NCI-H1092 treated with DMSO at 0.1 percent for 48 hours (cell line): ENCODE measurements around the gene SLCO4C1.
"Not testable (repeated sequence)": the region's sequence is repeated elsewhere in the genome, so short reads cannot be mapped to it uniquely, and the experiment has no call there.

Experiments
- DNase-seq: peaks from one replicate; lab custom pipeline; 2025; lab: John Stamatoyannopoulos, UW

SLCO4C1 gene, protein sequence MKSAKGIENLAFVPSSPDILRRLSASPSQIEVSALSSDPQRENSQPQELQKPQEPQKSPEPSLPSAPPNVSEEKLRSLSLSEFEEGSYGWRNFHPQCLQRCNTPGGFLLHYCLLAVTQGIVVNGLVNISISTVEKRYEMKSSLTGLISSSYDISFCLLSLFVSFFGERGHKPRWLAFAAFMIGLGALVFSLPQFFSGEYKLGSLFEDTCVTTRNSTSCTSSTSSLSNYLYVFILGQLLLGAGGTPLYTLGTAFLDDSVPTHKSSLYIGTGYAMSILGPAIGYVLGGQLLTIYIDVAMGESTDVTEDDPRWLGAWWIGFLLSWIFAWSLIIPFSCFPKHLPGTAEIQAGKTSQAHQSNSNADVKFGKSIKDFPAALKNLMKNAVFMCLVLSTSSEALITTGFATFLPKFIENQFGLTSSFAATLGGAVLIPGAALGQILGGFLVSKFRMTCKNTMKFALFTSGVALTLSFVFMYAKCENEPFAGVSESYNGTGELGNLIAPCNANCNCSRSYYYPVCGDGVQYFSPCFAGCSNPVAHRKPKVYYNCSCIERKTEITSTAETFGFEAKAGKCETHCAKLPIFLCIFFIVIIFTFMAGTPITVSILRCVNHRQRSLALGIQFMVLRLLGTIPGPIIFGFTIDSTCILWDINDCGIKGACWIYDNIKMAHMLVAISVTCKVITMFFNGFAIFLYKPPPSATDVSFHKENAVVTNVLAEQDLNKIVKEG

DNA sequence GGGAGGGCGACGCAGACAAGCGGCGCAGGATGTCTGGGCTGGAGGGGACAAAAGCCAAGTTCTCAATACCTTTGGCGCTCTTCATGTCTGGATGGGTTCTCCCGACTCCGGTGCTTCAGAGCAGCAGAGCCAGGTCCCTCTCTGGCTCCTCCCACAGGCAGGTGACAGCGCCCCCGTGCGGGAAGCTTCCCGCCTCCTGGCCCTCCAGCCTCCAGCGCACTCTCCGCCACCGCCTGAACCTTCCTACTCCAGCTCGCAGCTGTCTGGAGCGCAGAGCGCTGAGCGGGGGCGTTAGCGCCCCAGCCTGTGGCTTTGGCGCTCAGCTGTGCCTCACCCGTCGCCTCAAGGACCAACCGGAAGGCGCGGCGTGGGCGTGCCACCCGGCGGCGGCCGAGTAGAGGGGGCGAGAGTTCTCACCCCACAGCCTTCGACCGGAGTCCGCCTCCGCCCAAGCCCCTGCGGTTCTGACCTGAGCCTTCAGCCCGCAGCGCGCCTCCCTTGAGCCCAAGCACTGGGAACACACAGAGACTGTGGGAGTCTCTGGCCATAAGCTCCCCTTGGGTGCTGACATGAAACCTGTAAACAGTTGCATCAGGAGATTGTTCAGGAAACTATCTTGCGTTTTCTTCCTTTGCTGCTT, at the start of gene SLCO4C1:
TSS of gene SLCO4C1 (minus strand) at position 107 of the 640 bp plus-strand sequence. CDS start at position 85, 22 bp downstream.
- peak; percentile 74 for DNase-seq

DNA sequence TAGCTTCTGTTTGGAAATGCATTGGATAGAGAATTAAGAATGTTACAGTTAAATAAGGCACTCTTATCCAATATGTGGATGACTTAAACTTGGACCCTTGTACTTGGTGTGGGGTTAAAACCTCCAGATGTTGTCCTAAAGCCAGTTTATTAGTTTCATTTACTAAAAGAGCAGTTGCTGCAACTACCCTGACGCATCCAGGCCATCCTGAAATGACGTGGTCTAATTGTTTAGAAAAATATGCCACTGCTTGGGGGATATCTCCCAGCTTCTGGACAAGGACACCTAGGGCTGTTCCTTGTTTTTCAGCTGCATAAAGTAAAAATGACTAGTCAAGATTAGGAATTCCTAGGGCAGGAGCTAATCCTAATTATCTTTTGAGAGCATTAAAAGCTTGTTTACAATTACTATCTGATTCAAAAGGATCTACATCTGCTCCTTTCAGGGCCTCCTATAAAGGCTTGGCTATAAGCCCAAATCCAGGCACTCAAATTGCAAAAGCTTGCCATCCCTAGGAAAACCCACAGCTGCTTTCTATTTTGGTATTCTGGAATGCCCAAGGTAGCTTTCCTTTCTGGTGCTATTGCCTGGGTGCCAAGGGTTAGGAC, 45.7 kb upstream of the SLCO4C1 start:
- peak; percentile 74 for DNase-seq

DNA sequence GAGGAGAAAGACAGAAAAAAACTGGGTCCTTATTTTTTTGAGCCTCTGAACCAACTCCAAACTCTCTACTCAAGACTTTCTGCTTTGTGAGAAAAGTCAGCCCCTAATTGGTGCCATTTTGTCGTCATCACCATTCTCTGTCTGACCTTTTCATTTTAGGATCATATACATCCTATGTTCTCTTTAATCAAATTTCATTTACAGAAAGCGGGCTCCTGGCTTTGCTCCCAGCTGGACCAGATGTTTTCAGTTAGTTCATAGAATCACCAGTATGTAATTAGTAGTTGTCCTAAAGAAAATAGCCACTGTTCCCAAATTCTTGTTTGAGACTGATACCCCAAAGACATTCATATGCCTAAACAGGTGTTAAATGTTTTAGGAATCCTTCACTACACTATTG, 28.6 kb upstream of the SLCO4C1 start:
- no peak for DNase-seq

DNA sequence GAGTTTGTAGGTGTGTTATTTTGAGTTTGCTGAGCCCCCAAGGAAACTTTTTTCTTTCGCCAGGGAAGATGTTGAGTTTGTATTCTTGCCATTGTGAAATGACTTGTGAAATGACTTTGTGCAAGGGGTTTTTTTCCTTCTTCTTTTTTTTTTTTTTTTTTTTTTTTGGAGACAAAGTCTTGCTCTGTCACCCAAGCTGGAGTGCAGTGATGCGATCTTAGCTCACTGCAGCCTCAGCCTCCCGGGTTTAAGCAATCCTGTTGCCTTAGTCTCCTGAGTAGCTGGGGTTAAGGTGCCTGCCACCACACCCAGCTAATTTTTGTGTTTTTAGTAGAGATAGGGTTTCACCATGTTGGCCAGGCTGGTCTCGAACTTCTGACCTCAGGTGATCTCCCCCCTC, 22.7 kb upstream of the SLCO4C1 start:
- DNase-seq = not testable (repeated sequence)

DNA sequence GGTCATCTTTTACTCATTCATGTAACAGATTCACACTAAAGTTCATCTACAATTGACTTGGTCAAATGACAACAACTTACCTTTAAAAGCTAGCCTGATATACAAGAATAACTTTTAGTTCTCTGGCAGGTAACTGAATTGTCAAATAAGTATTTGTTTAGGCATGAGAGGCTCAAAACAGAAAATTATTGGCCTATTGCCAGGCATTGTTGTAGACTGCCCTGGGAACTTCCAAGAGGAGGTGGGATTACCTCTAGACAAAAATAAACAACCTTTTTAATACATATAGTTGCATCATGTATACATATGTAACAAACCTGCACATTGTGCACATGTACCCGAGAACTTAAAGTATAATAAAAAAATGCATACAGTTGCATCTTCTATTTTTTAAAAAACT, 18.2 kb upstream of the SLCO4C1 start:
- no peak for DNase-seq

DNA sequence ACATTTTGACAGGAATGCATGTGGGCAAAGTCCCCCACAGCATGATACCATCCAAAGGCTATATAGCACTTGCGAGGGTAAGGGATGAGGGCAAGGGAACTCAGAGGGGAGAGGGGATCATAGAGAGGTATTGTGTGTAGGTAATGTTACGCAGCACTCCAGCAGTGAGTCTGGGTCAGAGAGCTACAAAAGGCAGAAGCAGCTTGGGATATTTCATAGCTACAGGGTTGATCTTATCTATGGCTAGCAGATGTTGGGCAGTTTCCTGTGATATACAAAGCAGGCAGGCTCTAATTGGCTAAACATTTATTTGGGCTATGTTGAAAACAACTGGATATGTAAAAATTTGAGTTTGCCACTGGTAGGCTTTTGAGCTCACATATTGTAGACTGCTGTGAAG, 17.8 kb upstream of the SLCO4C1 start:
- no peak for DNase-seq

DNA sequence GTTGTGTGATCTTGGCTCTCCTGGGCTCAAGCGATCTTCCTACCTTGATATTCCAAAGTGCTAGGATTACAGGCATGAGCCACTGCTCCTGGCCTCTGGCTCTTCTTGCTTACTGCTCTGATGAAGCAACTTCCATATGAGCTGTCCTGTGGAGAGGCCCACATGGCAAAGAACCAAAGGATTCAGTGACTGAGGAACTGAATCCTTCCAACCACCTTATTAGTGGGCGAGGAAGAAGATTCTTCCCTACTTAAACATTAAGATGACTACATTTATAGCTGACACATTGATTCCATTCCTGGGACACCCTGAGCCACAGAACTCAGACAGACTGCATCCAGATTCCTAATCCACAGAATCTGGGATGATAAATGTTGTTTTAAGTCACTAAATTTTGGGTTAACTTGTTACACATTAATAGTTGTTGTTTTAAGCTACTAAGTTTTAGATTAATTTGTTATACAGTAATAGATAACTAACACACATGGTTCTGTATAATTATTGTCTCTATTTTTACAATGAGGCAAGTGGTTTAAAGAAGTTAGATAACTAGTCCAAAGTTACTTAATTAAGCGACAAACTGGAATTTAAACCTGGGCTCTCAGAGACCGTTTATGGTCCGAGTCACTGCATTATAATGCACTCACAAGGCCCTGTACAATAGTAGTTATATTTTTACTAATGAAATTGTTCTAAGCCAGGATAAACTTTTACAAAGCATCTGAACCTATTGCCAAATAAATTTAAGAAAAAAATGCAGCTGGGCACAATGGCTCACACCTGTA, 16.7 kb upstream of the SLCO4C1 start:
- no peak for DNase-seq

DNA sequence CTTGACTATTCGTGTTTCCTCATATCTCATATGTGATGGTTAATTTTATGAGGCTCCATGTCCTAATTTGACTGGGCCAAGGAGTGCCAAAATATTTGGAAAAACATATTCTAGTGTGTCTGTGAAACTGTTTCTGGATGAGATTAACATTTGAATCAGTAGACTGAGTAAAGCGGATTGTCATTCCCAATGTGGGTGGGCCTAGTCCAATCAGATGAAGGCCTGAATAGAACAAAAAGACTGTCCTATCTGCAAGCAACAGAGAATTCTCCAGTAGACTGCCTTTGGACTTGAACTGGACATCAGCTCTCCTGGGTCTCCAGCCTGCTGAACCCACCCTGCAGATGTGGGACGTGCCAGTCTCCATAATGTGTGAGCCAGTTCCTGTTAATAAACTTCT, 13.5 kb upstream of the SLCO4C1 start:
- DNase-seq = no peak

DNA sequence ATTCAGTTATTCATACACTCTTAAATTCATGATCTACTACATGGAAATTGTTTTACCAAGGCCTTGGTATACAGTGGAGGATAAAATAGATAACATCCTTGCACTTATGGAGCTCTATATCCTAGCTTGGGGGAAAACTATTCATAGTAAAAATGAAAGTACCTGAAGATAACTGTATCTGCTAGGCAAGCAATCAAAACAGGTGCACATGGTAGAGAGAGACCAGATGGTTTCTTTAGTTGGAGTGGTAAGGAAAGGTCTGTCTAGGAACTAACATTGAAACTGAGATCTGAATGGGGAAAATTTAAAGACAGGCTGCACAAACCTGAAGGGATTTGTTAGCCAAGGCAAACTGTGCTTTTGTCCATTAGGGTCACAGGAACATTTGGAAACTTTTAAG, 11.1 kb upstream of the SLCO4C1 start:
- no peak for DNase-seq

DNA sequence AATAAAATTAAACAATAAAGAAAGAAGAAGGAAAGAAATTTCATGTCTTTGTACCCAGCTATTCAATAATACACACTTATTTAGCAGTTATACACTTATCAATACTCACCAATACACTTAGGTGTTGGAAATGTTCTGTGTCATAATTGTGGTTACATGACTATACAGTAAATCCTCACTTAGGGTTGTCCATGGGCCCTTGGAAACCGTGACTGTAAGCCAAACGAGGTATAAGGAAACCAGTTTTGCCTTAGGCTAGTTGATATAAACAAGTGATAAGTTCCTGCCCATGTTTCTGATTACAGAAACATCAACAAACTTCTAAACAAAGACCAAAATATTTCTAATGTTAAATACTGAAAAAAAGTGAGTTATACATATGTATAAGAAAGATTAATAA, 10.0 kb upstream of the SLCO4C1 start:
- DNase-seq = no peak

DNA sequence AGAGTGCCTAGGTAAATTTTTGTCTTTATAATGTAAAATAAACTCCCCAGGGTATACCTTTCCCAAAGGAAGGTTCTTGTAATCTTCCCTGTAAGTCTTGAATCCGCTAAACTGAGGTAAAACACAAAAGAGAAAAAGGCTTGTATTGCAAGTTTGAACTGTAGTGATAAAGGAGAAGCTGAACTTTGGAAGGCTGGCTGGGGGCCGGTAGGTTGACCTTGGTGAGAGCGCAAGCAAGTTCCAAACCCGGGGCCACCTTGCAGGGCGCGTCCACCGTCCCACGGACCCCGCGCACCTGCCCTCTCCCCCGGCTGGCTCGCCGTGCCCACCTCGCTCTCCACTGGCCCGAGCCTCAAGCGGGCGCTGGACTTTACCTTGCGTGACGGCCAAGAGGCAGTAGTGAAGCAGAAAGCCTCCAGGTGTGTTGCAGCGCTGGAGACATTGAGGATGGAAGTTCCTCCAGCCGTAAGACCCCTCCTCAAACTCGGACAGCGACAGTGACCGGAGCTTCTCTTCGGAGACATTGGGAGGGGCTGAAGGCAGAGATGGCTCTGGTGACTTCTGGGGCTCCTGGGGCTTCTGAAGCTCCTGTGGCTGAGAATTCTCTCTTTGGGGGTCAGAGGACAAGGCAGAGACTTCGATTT, 428 bp downstream of the SLCO4C1 start:
- no peak for DNase-seq

DNA sequence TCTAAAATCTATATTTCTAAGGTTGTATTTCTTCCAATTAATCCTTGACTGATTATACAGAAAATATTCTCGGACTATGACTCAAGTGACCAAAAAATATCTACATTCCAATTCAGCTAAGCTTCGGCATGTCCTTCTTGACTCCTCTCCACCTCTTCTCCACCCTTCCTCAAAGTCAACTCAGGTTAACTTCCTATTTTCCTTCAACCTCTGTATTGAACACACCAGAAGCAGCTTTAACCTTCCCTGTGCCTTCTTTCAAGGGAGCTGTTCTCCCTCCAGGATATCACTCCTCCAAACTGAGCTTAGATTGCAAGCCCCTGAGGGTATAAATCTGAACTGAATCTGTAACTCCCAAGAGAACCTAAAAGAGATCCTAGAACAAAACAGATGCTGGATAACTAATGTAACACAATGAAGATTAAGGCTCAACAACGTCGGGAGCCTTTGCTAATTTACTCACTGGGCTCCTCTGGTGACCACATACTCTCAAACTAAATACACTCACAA, 1.1 kb downstream of the SLCO4C1 start:
- no peak for DNase-seq

DNA sequence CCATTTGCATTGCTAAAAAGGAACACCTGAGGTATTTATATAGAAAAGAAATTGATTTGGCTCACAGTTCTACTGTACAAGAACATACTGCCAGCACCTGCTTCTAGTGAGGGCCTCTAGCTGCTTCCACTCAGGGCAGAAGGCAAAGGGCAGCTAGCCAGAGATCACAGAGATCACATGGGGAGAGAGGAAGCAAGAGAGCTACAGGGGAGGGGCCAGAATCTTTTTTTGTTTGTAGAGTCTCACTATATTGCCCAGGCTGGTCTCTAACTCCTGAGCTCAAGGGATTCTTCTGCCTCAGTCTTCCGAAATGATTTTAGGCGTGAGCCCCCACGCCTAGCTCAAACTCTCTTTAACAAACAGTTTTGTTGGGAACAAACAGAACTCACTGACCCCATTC, 6.1 kb downstream of the SLCO4C1 start:
- no peak for DNase-seq

DNA sequence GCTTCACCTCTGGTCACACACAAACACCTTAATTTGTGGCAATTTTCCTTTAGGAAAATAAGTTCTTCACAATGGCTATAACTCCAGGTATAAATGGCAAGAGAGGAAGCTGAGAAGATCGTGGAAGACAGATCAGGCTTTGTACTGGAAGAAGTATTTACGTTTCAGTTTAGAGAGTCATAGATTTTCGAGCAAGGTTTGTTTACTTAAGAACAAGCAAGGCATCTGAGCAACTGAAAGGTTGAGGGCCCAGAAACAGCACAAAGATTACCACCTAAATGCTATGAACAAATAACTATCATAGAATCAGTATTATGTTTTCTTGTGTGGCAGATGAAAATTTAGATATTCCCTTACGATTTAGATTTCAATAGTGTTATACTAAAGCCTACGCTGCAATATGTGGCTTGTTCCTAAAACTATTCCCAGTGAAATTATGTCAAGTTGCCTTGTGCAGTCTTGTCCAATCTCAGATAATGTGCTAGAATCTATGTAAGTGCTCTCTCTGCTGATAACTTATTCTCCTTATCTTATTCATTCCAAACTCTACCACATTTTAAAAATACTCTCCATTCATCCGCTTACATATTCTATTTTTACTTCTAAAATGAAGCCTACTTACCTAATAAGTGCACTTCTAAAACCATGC, 6.7 kb downstream of the SLCO4C1 start:
- no peak for DNase-seq

DNA sequence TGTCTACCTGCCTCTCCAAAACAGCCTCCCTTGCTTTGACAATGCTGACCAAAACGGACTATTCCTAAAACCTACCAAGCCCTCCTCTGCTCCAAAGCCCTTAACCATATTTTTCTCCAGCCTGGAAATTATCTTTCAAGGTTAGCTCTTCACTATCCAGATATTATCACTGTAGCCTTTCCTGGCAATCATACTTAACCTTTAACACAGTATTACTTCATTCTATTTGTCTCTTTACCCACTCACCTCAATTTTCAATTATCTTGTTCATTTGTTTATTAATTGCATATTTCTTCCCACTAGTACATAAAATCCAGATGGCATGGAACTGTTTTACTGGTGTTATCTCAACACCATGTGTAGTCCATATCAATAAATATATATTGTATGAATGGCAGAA, 7.5 kb downstream of the SLCO4C1 start:
- DNase-seq = no peak

DNA sequence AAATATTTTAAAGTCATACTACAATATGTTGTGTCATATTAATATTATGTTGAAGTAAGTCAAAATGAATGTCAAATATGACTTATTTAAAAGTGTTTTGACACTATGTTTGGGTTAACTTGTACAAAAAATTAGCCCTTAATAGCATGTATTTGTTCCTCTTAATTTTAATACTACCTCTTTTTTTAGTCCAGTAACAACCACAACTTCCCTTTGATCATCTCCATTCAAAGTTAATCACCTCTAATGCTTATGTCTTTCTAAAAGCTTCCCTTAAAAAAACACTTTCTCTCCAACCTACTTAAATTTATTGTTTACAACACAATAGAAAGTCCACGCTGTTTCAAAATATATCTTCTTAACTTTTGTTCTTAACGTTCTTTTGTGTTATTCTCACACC, 9.6 kb downstream of the SLCO4C1 start:
- DNase-seq = no peak

DNA sequence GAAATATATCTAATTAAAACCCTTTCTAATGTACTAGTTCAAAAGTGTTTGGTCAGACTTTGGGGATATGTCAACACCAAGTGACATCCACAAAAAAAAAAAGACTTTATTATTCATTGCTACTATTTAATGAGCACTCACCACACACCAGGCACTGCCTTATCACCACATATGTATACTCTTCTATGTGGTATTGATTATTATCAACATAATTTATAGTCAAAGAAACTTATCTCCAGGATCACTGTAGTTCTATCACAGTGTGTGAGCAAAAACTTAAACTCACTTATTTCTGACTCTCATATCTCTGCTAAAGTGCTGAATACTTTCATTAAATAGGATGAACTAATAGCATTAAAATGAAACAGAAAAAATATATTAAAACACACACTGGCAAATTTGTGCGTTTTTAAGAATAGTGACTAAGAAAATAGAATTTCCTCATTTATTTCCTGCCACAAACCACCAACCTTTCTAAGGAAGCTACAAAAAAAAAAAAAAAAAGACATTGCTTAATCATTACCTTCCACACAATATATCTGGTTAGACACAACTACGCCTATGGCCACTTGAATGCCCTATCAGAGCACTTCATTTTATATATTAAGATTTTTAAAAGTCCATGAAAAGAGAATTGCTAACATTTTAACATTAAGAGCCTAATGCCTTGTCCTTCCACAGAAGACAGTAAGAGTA, 12.8 kb downstream of the SLCO4C1 start:
- no peak for DNase-seq

DNA sequence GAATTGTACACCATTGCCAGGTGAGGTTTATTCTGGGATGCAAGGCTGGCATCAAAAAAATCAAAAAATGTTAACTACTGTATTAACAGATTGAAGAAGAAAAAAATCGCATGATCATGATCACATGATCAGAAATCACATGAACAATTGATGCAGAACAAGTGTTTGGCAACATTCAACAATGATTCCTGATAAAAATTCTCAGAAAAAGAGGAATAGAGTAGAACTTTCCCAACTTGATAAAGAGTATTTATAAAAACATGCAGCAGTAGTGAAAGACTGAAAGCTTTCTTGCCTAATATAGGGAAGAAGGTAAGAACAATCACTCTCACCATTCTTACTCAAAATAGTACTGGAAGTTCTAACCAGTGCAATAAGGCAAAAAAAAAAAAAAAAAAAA, 16.4 kb downstream of the SLCO4C1 start:
- no peak for DNase-seq

DNA sequence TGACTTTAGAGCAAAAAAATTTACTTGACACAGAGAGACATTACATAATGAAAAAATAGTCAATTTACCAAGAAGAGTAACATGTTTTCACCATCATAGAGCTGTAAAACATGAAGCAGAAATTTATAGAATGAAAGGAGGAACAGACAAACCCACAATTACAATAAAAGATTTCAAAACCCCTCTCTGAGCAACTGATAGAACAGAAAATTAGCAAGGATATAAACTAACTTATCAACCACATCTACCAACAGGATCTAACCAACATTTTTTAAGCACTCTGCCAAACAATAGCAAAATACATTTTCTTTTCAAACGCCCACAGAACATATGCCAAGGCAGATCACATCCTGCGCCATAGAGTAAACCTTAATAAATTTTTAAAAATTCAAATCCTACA, 17.9 kb downstream of the SLCO4C1 start:
- DNase-seq = no peak

DNA sequence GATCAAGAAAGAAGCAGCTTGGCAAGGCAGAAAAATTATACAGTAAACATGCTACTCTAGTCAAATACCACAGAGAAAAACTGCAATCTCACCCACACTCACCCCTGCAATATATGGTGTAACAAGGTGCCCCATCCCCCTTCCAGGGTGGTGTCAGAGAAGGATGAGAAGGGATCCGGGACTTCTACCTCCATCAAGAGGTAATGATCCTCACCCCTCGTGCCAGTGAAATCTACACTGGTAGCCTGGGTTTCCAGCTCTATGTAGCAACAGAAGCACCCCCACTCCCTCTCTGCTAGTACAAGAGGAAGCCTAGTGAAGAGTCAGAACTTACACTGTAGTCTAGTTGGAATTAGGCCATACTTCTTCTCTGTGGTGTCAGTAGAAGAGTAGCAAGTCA, 18.9 kb downstream of the SLCO4C1 start:
- no peak for DNase-seq
